ENCODE measurements around the gene PLAU.
A peak's percentile ranks its signal among the peaks of the same experiment; 100 is the strongest.
"Not testable (repeated sequence)": the region's sequence is repeated elsewhere in the genome, so short reads cannot be mapped to it uniquely, and the experiment has no call there.

Gene PLAU

DNA sequence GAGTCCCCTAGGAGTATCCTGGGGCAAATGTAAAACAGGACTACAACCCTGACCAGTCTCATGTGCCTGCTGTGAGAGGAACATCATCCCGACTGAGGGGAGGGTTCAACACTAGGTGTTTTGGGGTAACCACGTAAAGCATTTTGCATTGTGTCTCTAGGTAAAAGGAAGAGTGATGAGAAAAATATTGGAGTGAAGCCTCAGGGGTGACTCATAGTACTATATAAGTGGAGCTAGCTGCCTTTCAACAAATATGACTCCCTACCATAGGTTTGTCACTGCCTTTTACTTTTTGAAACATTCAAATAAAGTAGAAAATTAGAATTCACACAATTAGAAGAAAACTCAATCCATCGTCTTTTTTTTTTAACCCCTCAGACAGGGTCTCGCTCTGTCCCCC, 34.0 kb upstream of the PLAU start:
- DNase-seq (ENCODE audit: low spot score): no peak

DNA sequence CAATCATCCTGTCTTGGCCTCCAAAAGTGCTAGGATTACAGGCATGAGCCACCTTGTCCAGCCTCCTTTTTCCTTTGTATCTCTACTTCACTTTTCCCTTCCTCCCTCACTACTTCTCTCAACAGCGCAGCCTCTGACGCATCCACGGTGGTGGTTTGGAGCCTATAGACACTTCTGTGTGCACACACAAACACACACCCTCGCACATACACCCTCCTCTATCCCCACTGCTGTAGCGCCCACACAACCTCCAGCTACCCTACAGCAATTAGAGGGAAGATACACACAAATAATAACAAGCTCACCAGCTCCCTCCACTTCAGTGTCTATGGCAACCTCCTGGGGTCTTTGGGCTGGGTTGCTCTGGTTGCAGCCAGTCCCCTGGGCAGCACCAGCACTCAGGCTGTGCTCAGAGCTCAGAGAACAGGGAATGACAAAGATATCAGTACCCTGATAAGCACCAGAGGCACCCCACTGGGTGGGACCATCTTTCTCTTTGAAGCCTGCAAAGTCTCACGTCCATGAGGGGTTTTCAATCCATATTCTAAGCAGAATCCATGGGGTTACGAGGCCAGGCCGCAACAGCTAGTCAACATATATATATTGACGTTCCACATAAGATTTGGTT, 33.3 kb upstream of the PLAU start:
- DNase-seq (ENCODE audit: low spot score): no peak

DNA sequence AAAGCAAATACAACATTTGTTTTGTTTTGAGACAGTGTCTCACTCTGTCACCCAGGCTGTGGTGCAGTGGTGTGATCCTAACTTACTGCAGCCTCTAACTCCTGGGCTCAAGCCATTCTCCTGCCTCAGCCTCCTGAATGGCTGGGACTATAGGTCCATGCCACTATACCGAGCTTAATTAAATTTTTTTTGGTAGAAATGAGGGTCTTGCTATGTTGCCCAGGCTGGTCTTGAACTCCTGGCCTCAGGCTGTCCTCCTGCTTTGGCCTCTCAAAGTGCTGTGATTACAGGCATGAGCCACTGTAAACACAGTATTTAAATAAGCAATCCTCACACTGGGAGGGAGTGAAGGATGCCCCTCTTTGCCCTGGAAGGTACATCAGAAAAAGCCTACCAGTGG, 32.6 kb upstream of the PLAU start:
- DNase-seq (ENCODE audit: low spot score): no peak

DNA sequence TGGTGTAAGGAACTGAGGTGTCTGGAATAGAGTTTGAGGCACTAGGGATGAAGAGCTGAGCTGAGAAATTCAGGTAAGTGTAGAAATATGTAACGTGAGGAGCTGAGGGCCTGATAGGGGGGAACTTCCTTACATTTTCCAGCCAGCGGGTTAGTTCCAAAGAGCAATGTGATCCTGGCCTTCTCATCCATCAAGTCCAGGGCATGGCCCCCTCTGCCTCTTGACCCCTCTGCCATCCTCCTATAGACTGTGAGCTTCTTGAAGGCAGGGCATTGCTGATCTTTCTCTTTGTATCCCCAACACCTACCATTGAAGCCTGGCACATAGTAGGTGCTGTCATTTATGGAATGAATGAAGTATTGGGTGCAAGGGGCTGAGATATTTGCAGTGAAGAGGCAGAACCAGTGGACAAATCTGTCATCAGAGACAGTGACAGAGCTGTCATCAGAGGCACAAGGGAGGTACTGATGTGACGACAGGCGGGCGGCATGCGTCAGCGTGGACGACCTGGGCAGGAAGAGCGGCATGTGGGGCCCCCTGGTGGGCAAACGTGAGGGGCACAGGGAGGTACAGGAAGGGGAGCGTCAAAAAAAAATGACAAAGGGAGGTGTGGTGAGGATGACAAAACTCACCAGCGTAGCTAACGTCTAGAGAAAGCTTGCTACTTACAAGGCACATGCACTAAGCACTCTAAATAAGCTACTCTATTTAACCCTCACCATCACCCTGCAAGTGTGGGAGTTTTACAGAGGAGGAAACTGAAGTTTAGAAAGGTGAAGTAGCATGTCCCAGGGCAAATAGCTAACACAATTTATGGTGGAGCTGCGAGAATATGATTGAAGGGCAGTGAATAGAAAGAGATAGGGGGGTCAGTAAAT, 31.4 kb upstream of the PLAU start:
- peak; percentile 66 for DNase-seq (ENCODE audit: low spot score)

- no peak for DNase-seq (ENCODE audit: low spot score)
Measured at GRCh38 chr10:73881221-73881919, 29.6 kb upstream of the PLAU start.

GRCh38 chr10:73884017-73884416, 26.9 kb upstream of the PLAU start:
- DNase-seq (ENCODE audit: low spot score): no peak

DNA sequence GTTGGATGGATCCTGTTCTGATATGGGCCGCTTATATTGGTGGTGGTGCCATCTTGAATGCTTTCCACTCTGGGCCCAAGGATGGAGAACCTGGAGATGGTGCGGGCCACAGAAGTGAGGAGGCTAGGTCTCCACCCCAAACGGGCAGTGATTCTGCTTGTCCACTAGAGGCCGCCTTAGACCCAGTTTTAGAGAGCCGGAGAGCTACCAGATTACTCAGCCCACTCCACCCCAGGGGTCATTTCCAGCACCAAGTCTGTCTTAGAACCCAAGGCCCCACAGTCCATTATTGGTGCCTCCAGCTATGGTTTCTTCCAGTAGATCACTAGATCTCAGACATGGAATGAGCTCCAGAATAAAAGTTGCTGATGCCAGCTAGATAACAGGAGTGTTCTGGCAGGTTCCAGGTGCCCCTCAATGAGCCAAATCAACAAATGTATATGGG, 24.8 kb upstream of the PLAU start:
- peak; percentile 73 for DNase-seq (ENCODE audit: low spot score)

DNA sequence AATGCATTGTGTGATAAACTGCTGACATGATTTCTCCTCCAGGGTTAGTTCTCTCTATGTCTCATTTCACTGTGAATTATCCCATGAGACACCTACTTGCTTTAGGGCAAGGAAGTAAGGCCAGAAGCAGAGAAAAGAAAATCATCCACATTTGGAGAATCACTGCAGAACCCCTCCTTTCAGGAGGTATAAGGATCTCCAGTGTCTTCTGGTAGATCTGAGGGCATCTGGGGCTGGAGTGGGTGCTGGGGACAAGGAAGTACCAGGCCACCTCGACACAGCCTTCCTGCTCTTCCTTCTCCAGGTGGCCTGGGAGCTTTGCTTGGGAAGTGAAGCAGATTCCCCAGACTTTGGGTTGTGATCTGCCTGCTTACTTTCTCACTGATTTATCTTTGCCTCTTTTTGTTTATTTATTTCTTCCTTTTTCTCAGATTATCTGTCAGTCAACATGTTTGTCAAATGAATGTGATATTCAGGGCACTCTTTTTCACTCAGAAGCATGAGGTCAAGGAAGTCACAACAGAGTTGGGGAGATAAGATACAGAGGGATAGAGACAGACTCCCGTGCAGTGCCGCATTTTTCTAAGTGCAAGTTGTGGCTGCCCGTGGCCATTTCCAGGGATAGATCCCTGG, 24.2 kb upstream of the PLAU start:
- no peak for DNase-seq (ENCODE audit: low spot score)

DNA sequence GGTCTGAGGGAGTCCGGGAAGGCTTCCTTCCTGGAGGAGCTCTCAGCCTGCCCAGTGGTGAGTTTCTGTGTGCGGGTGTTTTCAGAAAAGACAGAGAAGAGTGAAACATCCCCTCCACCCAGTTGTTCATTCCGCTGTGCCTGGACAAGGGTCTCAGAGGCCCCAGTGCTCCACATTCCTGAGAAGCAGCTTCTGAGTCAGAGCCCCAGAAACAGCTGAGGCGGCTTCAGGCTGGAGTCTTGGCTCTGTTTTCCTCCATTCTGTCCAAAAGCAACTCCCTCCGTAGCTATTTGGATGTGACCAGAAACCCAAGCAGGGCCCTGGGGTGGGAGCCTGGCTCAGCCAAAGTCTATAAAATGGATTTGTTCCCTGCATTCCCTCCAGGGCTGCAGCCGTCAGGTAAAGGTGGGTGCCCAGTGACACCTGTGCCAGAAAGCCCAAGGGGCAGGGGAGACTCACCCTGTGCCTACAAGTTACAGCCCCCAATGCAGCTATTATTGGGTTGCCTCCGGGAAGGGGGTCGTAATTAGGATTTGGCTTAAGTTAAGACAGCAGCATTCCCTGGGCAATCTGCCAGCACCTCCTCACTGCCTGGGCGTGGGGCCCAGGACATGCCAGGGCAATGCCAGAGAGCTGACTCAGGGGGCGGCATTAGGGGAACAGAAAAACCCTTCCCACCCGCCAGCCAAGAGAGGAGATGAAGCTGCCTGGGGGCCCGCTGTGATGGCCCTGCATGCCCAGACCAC, 23.5 kb upstream of the PLAU start:
- peak; percentile 56 for DNase-seq (ENCODE audit: low spot score)

DNA sequence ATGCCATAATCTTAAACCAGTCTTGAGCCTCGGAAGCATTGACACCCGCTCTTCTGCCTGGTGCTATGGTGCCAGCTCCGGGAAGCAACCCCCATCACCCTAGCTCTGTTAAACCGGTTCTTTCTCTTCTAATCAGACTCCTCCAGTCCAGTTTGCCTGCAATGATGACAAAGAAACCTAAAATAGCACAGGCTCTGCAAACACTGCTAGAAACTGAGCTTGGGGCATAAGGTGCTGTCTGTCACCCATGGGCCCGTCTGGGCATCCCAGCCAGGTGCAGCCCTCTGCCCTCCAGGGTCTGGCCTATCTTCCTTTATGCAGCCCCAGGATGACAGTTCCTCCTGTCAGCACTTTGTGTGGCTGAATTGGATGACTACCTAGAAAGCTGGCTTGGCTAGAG, 22.4 kb upstream of the PLAU start:
- no peak for DNase-seq (ENCODE audit: low spot score)

GRCh38 chr10:73889014-73889413, 21.9 kb upstream of the PLAU start:
- DNase-seq (ENCODE audit: low spot score): peak; percentile 72

DNA sequence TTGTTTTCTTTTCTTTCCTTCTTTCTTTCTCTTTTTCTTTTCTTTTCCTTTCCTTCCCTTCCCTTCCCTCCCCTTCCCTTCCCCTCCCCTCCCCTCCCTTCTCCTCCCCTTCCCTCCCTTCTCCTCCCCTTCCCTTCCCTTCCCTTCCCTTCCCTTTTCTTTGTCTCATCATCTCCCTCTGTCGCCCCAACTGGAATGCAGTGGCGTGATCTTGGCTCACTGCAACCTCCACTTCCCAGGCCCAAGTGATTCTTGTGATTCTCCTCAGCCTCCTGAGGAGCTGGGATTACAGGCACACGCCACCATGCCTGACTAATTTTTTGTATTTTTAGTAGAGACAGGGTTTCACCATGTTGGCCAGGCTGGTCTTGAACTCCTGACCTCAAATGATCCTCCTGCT, 21.5 kb upstream of the PLAU start:
- not testable (repeated sequence) for DNase-seq (ENCODE audit: low spot score)

GRCh38 chr10:73890261-73890660, 20.7 kb upstream of the PLAU start:
- DNase-seq (ENCODE audit: low spot score): no peak

DNA sequence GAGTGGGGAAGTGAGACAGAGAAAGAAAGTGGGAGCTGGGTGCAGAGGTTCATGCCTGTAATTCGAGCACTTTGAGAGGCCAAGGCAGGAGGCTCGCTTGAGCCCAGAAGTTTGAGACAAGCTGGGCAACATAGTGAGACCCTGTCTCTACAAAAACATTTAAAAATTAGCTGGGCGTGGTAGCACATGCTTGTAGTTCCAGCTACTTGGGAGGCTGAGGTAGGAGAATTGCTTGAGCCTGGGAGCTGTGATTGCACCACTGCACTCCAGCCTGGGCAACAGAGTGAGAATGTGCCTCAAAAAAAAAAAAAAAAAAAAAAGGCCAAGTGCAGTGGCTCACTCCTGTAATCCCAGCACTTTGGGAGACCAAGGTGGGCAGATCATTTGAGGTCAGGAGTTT, 20.1 kb upstream of the PLAU start:
- DNase-seq (ENCODE audit: low spot score): not testable (repeated sequence)

DNA sequence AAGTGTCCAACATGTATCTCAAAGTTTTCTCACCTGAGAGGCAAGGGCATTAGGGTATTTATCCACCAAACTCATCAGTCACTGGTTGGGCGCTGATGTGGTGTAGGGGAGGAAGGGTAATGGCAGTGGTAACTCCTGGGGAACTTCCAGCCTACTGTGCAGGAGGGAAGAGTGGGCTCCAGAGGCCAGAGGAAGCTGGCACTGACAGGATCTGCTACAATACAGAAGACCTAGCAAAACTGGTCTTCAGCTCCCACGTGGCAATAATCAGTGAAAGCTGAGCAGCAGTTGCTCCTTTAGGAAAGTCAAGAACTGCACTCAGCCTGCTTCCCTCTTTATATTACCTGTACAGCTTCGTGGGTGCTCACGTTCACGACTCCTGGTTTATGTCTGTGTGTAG, 19.4 kb upstream of the PLAU start:
- no peak for DNase-seq (ENCODE audit: low spot score)

DNA sequence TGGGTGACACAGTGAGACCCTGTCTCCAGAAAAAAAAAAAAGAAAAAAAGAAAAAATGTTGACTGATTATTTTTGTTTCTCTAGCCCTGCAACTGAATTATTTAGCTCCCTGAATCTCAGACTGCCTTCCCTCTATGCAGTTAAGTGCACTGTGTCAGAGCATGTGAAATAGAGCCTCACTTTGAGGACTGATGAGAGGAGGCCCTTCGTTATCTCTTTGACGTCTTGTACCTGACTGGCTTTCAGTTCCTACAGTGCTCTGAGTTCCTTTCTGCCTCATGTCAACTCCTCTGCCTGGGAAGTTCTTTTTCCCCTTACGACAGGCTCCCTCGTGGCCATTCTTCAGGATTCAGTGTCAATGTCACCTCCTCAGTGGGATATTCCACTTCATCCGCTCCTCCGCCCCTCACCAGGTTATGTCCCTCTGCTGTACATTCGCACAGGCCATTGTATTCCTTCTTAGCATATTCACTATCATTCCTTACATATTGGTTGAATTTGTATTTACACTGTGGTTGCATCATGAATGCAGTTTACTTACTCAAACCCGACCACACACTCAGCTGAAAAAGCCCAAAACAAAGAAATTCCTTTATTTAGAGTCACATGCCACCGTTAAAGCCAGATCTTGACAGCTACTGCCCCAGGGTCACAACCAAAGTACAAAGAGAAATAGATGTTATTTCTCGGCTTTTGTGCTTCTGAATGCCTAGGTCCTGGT, 18.5 kb upstream of the PLAU start:
- no peak for DNase-seq (ENCODE audit: low spot score)

DNA sequence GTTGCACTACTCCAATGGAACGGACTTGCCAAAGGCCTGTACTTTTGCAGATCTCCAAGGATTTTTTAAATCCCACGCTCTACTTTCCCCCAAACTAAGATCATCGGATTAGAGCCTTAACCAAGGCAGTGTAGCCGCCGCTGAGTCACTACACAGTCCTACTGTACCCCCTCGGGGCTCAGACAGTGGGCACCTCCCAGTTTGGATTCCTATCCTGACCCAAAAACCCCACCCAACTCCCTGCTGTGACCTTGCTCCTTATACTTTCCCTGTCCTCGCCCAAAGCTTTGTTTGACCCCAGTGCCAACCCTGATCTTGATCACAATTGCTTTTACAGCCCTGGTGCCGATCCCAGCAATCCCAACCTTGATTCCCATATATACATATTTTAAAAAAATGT, 17.5 kb upstream of the PLAU start:
- no peak for DNase-seq (ENCODE audit: low spot score)

DNA sequence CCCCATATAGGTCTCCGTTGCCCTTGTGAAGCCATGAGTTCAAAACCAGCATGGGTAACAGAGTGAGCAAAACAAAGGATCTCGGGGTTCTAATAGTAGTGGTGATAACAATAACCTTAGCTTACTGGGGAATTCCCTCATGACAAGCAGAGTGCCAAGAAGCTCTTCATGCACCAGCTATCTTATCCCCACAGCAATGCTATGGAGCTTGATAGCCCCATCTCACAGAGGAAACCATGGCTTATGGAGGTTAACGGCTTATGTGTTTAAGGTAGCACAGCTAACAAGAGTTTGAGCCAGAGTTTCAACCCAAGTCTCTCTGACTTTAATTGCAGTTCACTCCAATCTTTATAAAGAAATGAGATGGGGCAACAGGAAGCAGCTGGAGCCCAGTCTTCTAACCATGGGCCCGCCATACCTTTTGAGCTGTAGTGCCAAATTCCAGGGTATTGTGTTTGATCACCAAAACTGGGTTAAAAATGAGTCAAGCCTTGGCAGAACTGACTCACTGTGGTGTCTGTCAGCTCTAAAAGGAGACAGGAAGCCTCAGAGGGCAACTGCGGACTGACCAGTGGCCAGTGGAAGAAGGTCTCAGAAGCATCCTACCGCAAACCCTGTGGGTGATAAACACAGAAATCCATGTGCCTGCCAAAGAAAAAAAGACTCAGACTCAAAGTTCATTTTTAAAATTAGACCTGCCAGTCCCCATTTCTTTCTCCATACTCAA, 16.5 kb upstream of the PLAU start:
- no peak for DNase-seq (ENCODE audit: low spot score)

- DNase-seq (ENCODE audit: low spot score): not testable (repeated sequence)
Measured at GRCh38 chr10:73895381-73895780, 15.6 kb upstream of the PLAU start.

DNA sequence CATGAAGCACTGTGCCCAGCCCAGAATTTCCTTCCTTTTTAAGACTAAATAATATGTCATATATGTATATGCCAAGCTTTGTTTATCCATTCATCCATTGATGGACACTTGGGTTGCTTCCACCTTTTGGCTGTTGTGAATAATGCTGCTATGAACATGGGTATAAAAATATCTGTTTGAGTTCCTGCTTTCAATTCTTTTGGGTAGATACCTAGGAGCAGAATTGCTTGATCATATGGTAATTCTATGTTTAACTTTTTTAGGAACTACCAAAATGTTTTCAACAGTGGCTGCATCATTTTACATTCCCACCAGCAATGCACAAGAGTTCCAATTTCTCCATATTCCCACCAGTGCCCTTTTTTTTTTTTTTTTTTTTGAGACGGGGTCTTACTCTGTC, 13.2 kb upstream of the PLAU start:
- no peak for DNase-seq (ENCODE audit: low spot score)
